Loucy (cell line): ENCODE data around the gene TMEM179.

Experiments used
- EZH2phosphoT487 ChIP-seq: fragments of 200-600 bp; IDR thresholded peaks from 2 replicates; pipeline ENCODE4 v1.6.1; 2018; ENCODE audit warnings: antibody characterized with exemption, mild to moderate bottlenecking, moderate library complexity, borderline replicate concordance
- TF ChIP-seq, protein P1 (sequence below): fragments of 200-600 bp; sonication (generic); conservative IDR thresholded peaks from 2 replicates; pipeline ENCODE4 v1.5.1; 2014; ENCODE audit warnings: mild to moderate bottlenecking, antibody characterized with exemption, low read length

- TF ChIP-seq, protein P1, sequence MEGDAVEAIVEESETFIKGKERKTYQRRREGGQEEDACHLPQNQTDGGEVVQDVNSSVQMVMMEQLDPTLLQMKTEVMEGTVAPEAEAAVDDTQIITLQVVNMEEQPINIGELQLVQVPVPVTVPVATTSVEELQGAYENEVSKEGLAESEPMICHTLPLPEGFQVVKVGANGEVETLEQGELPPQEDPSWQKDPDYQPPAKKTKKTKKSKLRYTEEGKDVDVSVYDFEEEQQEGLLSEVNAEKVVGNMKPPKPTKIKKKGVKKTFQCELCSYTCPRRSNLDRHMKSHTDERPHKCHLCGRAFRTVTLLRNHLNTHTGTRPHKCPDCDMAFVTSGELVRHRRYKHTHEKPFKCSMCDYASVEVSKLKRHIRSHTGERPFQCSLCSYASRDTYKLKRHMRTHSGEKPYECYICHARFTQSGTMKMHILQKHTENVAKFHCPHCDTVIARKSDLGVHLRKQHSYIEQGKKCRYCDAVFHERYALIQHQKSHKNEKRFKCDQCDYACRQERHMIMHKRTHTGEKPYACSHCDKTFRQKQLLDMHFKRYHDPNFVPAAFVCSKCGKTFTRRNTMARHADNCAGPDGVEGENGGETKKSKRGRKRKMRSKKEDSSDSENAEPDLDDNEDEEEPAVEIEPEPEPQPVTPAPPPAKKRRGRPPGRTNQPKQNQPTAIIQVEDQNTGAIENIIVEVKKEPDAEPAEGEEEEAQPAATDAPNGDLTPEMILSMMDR: no peak
- TF ChIP-seq EZH2phosphoT487: no peak
Measured at GRCh38 chr14:104604458-104605449, at the start of gene TMEM179.
